GM19023 (cell line): ENCODE data around the gene FAM83G.
A peak's percentile ranks its signal among the peaks of the same experiment; 100 is the strongest.

Experiments used
- ATAC-seq: cut with Tn5 transposase; IDR thresholded peaks from one replicate; pipeline ENCODE4 v1.9.1; 2021; ENCODE audit warnings: mild to moderate bottlenecking, moderate library complexity; ENCODE audit not compliant: unreplicated experiment

The FAM83G gene

GRCh38 chr17:18974407-18975149 lies 30.0 kb downstream of the FAM83G start:
- ATAC-seq: no peak

- ATAC-seq: no peak
These were observed 32.8 kb downstream of the FAM83G start for GRCh38 chr17:18971801-18972200.

GRCh38 chr17:18970582-18971480 lies 33.7 kb downstream of the FAM83G start:
- ATAC-seq: no peak

GRCh38 chr17:18968945-18969887 lies 35.3 kb downstream of the FAM83G start:
- no peak for ATAC-seq

GRCh38 chr17:18968345-18968744 lies 36.2 kb downstream of the FAM83G start:
- ATAC-seq: no peak

GRCh38 chr17:18967916-18968315 lies 36.6 kb downstream of the FAM83G start:
- no peak for ATAC-seq

- no peak for ATAC-seq
These were observed 37.5 kb downstream of the FAM83G start for GRCh38 chr17:18966831-18967624.

GRCh38 chr17:18965530-18966236 lies 38.9 kb downstream of the FAM83G start:
- no peak for ATAC-seq

- ATAC-seq: no peak
These were observed 40.0 kb downstream of the FAM83G start for GRCh38 chr17:18964550-18964949.

- ATAC-seq: no peak
These were observed 40.6 kb downstream of the FAM83G start for GRCh38 chr17:18964018-18964351.

- ATAC-seq: no peak
These were observed 41.2 kb downstream of the FAM83G start for GRCh38 chr17:18963126-18964017.

- ATAC-seq: no peak
These were observed 42.1 kb downstream of the FAM83G start for GRCh38 chr17:18962494-18962815.

GRCh38 chr17:18961634-18962493 lies 42.7 kb downstream of the FAM83G start:
- no peak for ATAC-seq

GRCh38 chr17:18960803-18961511 lies 43.6 kb downstream of the FAM83G start:
- ATAC-seq: peak; percentile 72

GRCh38 chr17:18960241-18960665 lies 44.3 kb downstream of the FAM83G start:
- no peak for ATAC-seq

GRCh38 chr17:18959845-18960240 lies 44.7 kb downstream of the FAM83G start:
- no peak for ATAC-seq
